GM10248 (cell line): ENCODE results near the gene SEPTIN5.
A peak's percentile ranks its signal among the peaks of the same experiment; 100 is the strongest.
"Not testable (repeated sequence)": the region's sequence is repeated elsewhere in the genome, so short reads cannot be mapped to it uniquely, and the experiment has no call there.

Source experiments
- CTCF ChIA-PET: fragments of 300-600 bp; sonication (Branson Sonifier 250); formaldehyde crosslinking; extraction: SDS; loops from one replicate; lab custom pipeline; 2021; ENCODE audit warnings: antibody characterized with exemption; lab: Yijun Ruan, JAX
- POLR2A ChIA-PET: fragments of 350-650 bp; sonication (Branson Sonifier 250); formaldehyde crosslinking; extraction: SDS; loops from one replicate; lab custom pipeline; 2020; ENCODE audit warnings: antibody characterized with exemption; lab: Yijun Ruan, JAX
- DNase-seq: peaks from one replicate; pipeline ENCODE4 v3.0.0; 2012; ENCODE audit errors: extremely low spot score
- TF ChIP-seq, protein P1 (sequence below): IDR thresholded peaks from 2 replicates; pipeline ENCODE4 v1.5.1; 2012; ENCODE audit warnings: mild to moderate bottlenecking, low read depth; ENCODE audit errors: extremely low read depth, missing control alignments, control extremely low read depth

SEPTIN5 gene

DNA sequence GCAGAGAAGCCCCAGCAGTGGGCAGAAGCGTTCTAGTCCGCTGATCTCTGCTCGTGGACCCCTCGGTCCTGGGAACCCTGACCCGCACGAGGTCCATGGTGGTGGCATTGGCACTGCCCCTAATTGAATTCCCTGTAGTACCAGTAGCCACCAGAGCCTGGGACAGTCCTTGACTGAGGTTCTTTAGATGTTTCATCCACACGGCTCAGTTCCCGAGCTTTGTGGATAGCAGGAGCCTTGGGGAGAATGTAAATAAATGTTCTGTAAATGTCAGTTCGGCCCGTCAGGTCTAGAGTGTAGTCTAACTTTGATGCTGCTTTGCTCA is 39.4 kb upstream of the SEPTIN5 start:
- TF ChIP-seq, protein P1, sequence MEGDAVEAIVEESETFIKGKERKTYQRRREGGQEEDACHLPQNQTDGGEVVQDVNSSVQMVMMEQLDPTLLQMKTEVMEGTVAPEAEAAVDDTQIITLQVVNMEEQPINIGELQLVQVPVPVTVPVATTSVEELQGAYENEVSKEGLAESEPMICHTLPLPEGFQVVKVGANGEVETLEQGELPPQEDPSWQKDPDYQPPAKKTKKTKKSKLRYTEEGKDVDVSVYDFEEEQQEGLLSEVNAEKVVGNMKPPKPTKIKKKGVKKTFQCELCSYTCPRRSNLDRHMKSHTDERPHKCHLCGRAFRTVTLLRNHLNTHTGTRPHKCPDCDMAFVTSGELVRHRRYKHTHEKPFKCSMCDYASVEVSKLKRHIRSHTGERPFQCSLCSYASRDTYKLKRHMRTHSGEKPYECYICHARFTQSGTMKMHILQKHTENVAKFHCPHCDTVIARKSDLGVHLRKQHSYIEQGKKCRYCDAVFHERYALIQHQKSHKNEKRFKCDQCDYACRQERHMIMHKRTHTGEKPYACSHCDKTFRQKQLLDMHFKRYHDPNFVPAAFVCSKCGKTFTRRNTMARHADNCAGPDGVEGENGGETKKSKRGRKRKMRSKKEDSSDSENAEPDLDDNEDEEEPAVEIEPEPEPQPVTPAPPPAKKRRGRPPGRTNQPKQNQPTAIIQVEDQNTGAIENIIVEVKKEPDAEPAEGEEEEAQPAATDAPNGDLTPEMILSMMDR: no peak
- no peak for DNase-seq
- POLR2A ChIA-PET: no interaction called here
- CTCF ChIA-PET: interaction anchor here (1.2 kb wide), 1 partner anchor 25 kb away, joined by 3 read pairs; no protein-coding TSS in a partner anchor

DNA sequence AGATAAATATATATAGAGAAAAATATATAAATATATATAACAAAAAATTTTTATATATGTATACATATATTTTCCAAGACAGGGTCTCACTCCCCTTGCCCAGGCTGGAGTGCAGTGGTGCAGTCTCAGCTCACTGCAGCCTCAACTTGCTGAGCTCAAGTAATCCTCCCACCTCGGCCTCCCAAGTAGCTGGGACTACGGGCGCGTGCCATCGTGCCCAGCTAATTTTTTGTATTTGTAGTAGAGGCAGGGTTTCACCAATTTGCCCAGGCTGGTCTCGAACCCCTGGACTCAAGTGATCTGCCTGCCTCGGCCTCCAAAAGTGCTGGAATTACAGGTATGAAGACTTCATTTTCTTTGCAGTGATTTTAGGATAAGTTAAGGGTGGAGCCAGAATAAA is 38.9 kb upstream of the SEPTIN5 start:
- POLR2A ChIA-PET: no interaction called here
- CTCF ChIA-PET: interaction anchor here (1.2 kb wide), 1 partner anchor 25 kb away, joined by 3 read pairs; no protein-coding TSS in a partner anchor
- TF ChIP-seq, protein P1: no peak
- no peak for DNase-seq

DNA sequence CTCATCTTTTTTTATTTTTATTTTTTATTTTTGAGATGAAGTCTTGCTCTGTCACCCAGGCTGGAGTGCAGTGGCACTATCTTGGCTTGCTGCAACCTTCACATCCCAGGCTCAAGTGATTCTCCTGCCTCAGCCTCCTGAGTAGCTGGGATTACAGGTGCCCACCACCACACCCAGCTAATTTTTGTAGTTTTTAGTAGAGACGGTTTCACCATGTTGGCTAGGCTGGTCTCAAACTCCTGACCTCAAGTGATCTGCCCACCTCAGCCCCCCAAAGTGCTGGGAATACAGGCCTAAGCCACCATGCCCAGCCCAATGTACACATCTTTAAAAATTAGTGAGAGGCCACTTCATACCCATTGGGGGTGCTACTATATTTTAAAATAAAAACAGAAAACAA is 37.9 kb upstream of the SEPTIN5 start:
- CTCF ChIA-PET, DNase-seq, POLR2A ChIA-PET: not testable (repeated sequence)

DNA sequence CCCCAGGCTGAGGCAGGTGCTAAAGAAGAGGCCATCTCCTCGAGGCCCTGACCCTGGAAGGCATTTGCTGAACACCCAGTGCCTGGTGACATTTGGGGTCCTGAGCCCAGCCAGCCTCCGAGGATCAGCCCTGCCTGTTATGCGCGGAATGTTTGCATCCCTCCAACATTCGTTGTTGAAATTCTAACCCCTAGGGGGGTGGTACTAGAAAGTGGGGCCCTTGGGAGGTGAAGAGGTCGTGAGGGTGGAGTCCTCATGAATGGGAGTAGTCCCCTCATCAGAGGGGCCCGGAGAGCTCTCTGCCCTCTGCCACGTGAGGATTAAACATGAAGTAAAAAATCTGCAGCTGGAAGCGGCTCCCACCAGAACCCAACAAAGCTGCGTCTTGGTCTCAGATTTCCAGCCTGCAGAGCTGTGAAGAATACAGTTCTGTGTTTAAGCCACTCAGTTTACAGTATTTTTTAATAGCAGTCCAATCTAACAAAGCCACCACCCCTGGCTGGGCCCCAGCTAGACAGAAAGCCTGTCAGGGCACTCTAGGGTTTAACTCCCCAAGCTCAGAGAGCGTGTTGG is 35.3 kb upstream of the SEPTIN5 start:
- ChIA-PET POLR2A (no interaction called here), CTCF (interaction anchor here (0.8 to 2.4 kb wide), 14 partner anchors 10 to 496 kb away, joined by 3 to 9 read pairs (median 3); no protein-coding TSS in a partner anchor)
- TF ChIP-seq, protein P1: no peak
- DNase-seq: no peak

DNA sequence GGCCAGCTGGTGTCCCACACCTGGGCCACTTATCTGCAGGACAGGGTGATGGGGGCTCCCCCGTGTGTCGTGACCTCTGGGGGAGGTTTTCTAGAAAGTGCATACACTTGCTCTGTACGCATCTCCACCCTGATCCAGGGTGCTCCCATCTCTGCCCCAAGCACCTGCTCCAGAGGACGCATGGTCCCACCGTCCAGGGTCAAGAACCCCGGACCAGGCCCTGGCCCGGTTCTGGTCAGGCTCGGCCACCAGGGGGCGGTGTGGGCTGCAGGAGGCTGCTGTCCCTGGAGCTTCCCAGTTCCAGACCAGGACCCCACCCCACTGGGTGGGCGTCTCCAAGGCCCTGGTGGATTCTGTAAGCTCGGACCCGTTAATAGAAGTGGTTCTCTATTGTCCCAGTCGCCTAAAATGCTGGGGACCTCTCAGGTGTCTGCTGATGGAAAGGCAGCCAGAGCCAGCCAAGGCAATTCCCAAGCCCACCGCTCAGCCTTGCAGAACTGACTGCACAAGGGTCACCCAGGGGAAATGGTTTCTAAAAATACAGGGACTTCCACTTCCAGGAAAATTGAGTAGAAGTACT is 34.7 kb upstream of the SEPTIN5 start:
- ChIA-PET POLR2A (no interaction called here), CTCF (interaction anchor here (0.8 to 2.4 kb wide), 16 partner anchors 9 to 497 kb away, joined by 3 to 9 read pairs (median 3); no protein-coding TSS in a partner anchor)
- TF ChIP-seq, protein P1: peak; percentile 71
- DNase-seq: no peak

DNA sequence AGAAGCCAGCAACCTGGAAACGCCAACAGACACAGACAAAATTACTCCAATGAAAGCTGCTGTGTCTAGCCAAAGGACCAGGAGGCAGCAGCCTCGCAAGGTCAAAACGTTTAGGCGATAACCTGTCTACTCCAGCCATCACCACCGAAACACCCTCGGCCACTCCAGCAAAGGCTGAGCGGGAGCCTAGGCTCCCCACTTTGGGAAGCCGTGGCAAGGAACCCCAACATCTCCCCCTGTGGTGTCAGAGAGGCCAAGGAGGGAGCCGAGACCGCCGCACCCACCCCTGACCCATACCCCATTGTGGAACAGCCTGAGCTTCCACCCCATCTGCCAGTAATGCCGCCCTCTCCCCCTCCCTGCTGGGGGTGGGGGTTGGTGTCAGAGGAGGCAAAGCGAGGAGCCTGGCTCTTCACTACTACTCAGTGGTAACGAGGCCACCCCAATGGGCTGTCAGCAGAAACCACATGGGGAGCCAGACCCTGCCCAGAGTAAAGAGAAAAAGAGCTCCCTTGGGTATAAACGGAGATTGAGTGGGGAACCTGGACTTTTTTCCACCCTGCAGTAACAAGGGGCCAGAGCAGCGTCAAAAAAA is 33.9 kb upstream of the SEPTIN5 start:
- DNase-seq: no peak
- POLR2A ChIA-PET: no interaction called here
- TF ChIP-seq, protein P1: no peak
- CTCF ChIA-PET: interaction anchor here (1.0 to 2.3 kb wide), 10 partner anchors 8 to 497 kb away, joined by 3 to 6 read pairs (median 3); no protein-coding TSS in a partner anchor
